HG03196 (cell line): ENCODE data around the gene COX8C.

ENCODE experiments used
- ATAC-seq: cut with Tn5 transposase; IDR thresholded peaks from one replicate; pipeline ENCODE4 v1.9.1; 2021; ENCODE audit not compliant: unreplicated experiment

COX8C gene

DNA sequence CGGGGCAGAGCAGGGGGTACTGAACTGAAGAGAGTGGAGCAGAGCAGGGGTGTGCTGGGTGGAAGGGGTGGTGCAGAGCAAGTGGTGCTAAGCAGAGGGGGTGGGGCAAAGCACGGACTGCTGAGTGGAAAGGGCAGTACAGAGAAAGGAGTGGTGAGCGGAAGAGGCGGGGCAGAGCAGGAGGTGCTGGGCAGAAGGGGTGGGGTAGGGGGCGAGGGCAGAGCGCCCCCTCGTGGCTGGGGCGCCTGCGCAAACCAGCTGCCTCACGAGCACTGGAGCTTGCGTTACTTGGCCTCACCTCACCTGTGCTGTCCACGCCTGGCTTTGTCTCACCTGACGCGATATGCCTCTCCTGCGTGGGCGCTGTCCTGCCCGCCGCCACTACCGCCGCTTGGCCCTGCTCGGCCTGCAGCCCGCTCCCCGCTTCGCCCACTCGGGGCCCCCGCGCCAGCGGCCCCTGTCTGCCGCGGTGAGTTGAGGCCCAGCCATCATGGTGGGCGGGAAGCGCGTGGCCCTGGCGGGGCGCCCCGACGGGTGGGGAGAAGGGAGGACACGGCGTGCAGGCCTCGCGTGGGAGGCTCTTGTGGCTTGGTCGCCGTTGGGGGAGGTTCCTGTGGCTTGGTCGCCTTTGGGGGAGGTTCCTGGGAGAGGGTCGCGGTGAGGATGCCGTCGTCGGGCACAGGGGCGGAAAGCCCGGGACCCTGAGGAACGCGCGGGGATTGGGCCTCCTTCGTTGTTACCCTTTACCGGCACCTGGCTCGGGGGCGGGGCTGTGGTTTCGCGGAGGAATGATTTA, at the start of gene COX8C:
COX8C (plus strand) TSS at position 257 of the 796 bp plus-strand sequence; CDS start at position 344, 87 bp downstream.
- ATAC-seq, result no peak

- ATAC-seq, result no peak
Observed at GRCh38 chr14:93299416-93299815, 47.6 kb upstream of the COX8C start.

- ATAC-seq, result no peak
Observed at GRCh38 chr14:93299866-93300265, 47.1 kb upstream of the COX8C start.

GRCh38 chr14:93301821-93302447, 45.0 kb upstream of the COX8C start:
- ATAC-seq, result no peak

- no peak for ATAC-seq
Observed at GRCh38 chr14:93302688-93303581, 44.0 kb upstream of the COX8C start.

DNA sequence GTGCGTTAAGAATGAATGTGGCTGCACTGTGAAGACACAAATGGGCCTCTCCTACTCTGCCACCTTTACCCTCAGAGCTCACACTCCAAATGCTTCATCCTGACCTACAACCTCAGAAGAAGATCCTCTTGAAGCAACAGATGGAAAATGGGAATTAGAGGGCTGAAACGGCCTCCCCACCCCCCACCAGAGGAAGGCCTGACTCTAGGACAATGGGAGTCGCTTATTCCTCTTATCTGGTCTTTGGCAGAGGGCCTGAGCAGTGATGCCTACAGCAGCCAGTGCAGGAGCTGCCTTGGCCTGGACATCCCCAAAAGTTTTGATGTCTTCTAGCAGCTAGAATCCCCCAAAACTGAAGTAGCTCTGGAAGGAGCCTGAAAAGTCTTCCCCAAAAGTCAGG, 43.3 kb upstream of the COX8C start:
- ATAC-seq, result no peak

- ATAC-seq, result no peak
Observed at GRCh38 chr14:93304771-93305170, 42.2 kb upstream of the COX8C start.

DNA sequence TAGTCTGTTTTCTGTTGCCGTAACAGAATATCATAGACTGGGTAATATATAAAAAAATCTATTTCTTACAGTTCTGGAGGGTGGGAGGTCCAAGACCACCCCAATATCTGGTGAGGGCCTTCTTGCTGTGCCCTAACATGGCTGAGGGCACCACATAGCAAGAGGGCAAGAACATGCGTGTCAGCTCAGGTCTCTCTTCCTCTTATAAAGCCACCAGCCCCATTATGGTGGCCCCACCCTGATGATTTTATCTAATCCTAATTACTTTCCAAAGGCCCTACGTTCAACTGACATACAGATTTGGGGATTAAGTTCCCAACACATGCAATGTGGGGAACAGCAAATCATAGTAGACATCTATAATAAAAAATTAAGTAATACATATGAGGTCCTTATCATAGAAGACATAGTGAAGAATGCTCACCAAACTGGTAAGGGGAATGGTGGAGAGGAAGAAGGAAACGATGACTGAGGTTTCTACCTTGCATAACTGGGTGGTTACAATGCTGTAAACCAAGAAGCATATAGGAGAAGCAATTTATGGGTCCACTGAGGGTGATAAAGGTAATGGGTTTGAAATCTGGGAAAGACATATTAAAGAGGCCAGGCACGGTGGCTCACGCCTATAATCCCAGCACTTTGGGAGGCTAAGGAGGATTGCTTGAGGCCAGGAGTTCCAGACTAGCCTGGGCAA, 41.1 kb upstream of the COX8C start:
- no peak for ATAC-seq

- ATAC-seq, result no peak
Observed at GRCh38 chr14:93306812-93307211, 40.2 kb upstream of the COX8C start.

GRCh38 chr14:93308686-93309345, 38.2 kb upstream of the COX8C start:
- no peak for ATAC-seq

GRCh38 chr14:93309427-93309966, 37.5 kb upstream of the COX8C start:
- no peak for ATAC-seq

DNA sequence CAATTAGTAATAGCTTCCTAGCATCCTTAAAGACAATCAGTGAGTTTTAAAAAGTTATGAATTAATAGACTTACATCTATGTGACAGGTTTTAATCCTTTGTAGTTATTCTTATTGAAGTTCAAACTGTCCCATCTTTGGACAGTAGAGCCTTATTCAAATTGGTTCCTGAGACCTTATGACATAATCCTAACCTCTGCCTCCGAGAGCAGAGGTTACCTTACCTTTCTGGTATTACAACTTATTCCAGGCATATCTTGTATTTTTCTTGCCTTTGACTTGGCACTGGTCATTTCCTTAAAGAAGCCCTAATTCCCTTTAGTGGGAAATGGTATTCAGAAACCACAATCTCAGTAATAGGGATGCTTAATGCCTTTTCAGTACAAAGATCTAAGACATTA, 35.9 kb upstream of the COX8C start:
- no peak for ATAC-seq

GRCh38 chr14:93315575-93315974, 31.4 kb upstream of the COX8C start:
- no peak for ATAC-seq

- ATAC-seq, result no peak
Observed at GRCh38 chr14:93316716-93317115, 30.3 kb upstream of the COX8C start.

GRCh38 chr14:93317210-93317874, 29.6 kb upstream of the COX8C start:
- no peak for ATAC-seq

GRCh38 chr14:93317875-93318807, 28.8 kb upstream of the COX8C start:
- no peak for ATAC-seq

- no peak for ATAC-seq
Observed at GRCh38 chr14:93318927-93319326, 28.1 kb upstream of the COX8C start.

GRCh38 chr14:93319494-93319893, 27.5 kb upstream of the COX8C start:
- no peak for ATAC-seq

DNA sequence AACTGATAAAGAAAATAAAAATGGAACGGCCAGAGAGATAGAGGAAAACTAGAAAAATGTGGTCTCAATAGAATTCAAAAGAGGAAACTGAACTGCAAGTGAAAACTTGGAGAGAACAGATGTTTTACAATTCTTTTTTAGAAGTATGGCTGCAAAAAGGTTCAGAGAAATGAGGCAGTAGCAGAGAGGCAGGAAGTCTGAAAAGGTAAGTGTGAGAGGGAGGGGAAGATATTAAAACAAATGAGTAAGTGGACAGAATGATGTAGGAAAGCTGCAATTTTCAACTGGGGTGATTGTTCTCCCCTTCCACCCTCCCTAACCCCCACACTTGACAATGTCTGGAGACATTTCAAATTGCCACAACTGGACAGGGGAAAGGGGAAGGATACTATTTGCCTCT, 27.0 kb upstream of the COX8C start:
- ATAC-seq, result no peak
